Kidney (tissue), 14 donors: ENCODE data around the gene RPRD2. TPM values are rescaled to one million over a fixed set of nuclear protein-coding genes. Genes with fewer than 3 reads are reported as not detected.
"Not testable (repeated sequence)": the region's sequence is repeated elsewhere in the genome, so short reads cannot be mapped to it uniquely, and the experiment has no call there.

Experiments
- DNase-seq, 5 donors: peaks; one replicate each; pipeline ENCODE4 v3.0.0-alpha.2; 2013 to 2020
- FAIRE-seq: peaks from 2 replicates; lab custom pipeline; 2012; peaks lifted over from hg19 to GRCh38; lab: Jason Lieb, UNC
- H3K27ac ChIP-seq, 2 donors: one replicate each; pipeline ENCODE4 v1.7.0; 2013; ENCODE audit warnings: low read depth in 2 of 2, low read length in 2 of 2, inconsistent platforms in 1 of 2
- H3K27me3 ChIP-seq: one replicate; pipeline ENCODE4 v1.7.1; 2013; ENCODE audit warnings: low read length, inconsistent platforms; ENCODE audit not compliant: control insufficient read depth, insufficient read depth
- H3K36me3 ChIP-seq, 3 donors: one replicate each; pipeline versions ENCODE4 v1.7.0 to v1.7.1; 2013; ENCODE audit warnings: low read length in 3 of 3, control low read depth in 1 of 3, inconsistent platforms in 1 of 3; ENCODE audit not compliant: insufficient read depth in 3 of 3, control insufficient read depth in 2 of 3
- H3K4me1 ChIP-seq, 3 donors: one replicate each; pipeline versions ENCODE4 v1.7.0 to v1.7.1; 2013; ENCODE audit warnings: low read length in 3 of 3, inconsistent platforms in 1 of 3, low read depth in 1 of 3; ENCODE audit not compliant: control insufficient read depth in 2 of 3, insufficient read depth in 2 of 3
- H3K4me3 ChIP-seq, 3 donors: one replicate each; pipeline versions ENCODE4 v1.7.0 to v1.8.1; 2013; ENCODE audit warnings: low read length in 3 of 3, control low read depth in 1 of 3, inconsistent platforms in 1 of 3
- H3K9ac ChIP-seq, 3 donors: one replicate each; pipeline versions ENCODE4 v1.7.0 to v1.7.1; 2013; ENCODE audit warnings: low read length in 3 of 3, control low read depth in 1 of 3, inconsistent platforms in 1 of 3
- H3K9me3 ChIP-seq, 3 donors: one replicate each; pipeline versions ENCODE4 v1.7.0 to v1.7.1; 2013; ENCODE audit warnings: low read length in 3 of 3, control low read depth in 1 of 3, inconsistent platforms in 1 of 3; ENCODE audit not compliant: control insufficient read depth in 2 of 3, insufficient read depth in 1 of 3
- CTCF ChIP-seq: IDR thresholded peaks from 3 replicates; pipeline ENCODE4 v1.5.1; 2012; ENCODE audit warnings: mild to moderate bottlenecking, moderate library complexity, borderline replicate concordance; ENCODE audit not compliant: insufficient read depth; ENCODE audit errors: extremely low read depth
- intact Hi-C: fragments of 100-400 bp; cut with DNase I; formaldehyde crosslinking; loops from one replicate; pipeline ENCODE4 v1.11.1; 2022
- polyA plus RNA-seq: library from polyadenylated mRNA; stranded (reverse); fragments of 350-450 nt; fragmentation: Illumina TruSeq; extraction: RNeasy Lipid Tissue Mini Kit (QIAGEN cat#74804); gene quantifications from one replicate; pipeline ENCODE4 v1.2.3, GENCODE V29; 2014; ENCODE audit warnings: low read depth, low replicate concordance; ENCODE audit not compliant: insufficient read depth
- total RNA-seq: library from RNA; stranded (reverse); fragmentation: NEBNext Ultra II Directional; extraction: Animal tissue kit (Norgen Biotek cat#: 25700); gene quantifications from one replicate; pipeline ENCODE4 v1.2.1, GENCODE V29; 2021
- donor health status: control.
- donor health status: control.
- donor health status: control.
- donor health status: control.
- donor health status: control.
- donor health status: DM: yes; HTN: yes; CAD: no.
- donor health status: Normal renal cell carcinoma (clear cell type).

Gene RPRD2
- total and polyA plus RNA-seq, 2 donors from 2014 or later = 9.1 to 40.4 TPM

- no peaks in the 10 kb centered on the region for H3K27me3 ChIP-seq
- H3K4me3 ChIP-seq = no peak overlapping the region
- H3K9ac ChIP-seq = no peak overlapping the region
- no peaks in the 10 kb centered on the region for H3K9me3 ChIP-seq
- TF ChIP-seq CTCF = no peak
- intact Hi-C loops = no loop called here
- H3K36me3 ChIP-seq = no peaks in the 10 kb centered on the region
- DNase-seq (peak in 1 of 5 donors; percentile 23), FAIRE-seq (no peak)
- H3K4me1 ChIP-seq = peaks cover 0 to 17% (median 9%) of the 10 kb centered on the region in 3 donors
- H3K27ac ChIP-seq = peak overlapping the region in 1 of 2 donors; percentile 66
These were observed 23.3 kb downstream of the RPRD2 start for GRCh38 chr1:150387200-150387599.

GRCh38 chr1:150388241-150388640, 24.3 kb downstream of the RPRD2 start:
- peaks cover 0 to 17% (median 9%) of the 10 kb centered on the region in 3 donors for H3K4me1 ChIP-seq
- TF ChIP-seq CTCF = no peak

GRCh38 chr1:150389650-150390049, 25.7 kb downstream of the RPRD2 start:
- Histone ChIP-seq H3K9me3 (no peaks in the 10 kb centered on the region), H3K4me1 (peaks cover 0 to 16% (median 7%) of the 10 kb centered on the region in 3 donors), H3K4me3 (no peak overlapping the region), H3K27ac (peak overlapping the region in 1 of 2 donors; percentile 5), H3K9ac (no peak overlapping the region), H3K36me3 (no peaks in the 10 kb centered on the region), H3K27me3 (no peaks in the 10 kb centered on the region)
- no peak for FAIRE-seq
- intact Hi-C loops = no loop called here
- DNase-seq = peak in 1 of 5 donors; percentile 15
- no peak for TF ChIP-seq CTCF

More at GRCh38 chr1:150388241-150388640, 24.3 kb downstream of the RPRD2 start:
- no peak for DNase-seq
- FAIRE-seq = no peak
- Histone ChIP-seq H3K9ac (no peak overlapping the region), H3K36me3 (no peaks in the 10 kb centered on the region), H3K9me3 (no peaks in the 10 kb centered on the region), H3K4me3 (no peak overlapping the region), H3K27ac (no peak overlapping the region), H3K27me3 (no peaks in the 10 kb centered on the region)
- intact Hi-C loops = no loop called here

- Histone ChIP-seq H3K4me3 (no peak overlapping the region), H3K27ac (no peak overlapping the region), H3K9ac (no peak overlapping the region), H3K36me3 (no peaks in the 10 kb centered on the region), H3K27me3 (no peaks in the 10 kb centered on the region), H3K9me3 (no peaks in the 10 kb centered on the region), H3K4me1 (peaks cover 0 to 6% (median 0%) of the 10 kb centered on the region in 3 donors)
- intact Hi-C loops = no loop called here
- DNase-seq = no peak
- FAIRE-seq = no peak
- no peak for TF ChIP-seq CTCF
These were observed 28.7 kb downstream of the RPRD2 start for GRCh38 chr1:150392627-150393026.

GRCh38 chr1:150395115-150395514, 31.2 kb downstream of the RPRD2 start:
- H3K9me3 ChIP-seq, FAIRE-seq, H3K27ac ChIP-seq, DNase-seq, H3K36me3 ChIP-seq, H3K4me3 ChIP-seq, H3K27me3 ChIP-seq, H3K4me1 ChIP-seq, H3K9ac ChIP-seq, intact Hi-C loops: not testable (repeated sequence)
